HG03196 (cell line): ENCODE measurements around the gene MKS1.
A peak's percentile ranks its signal among the peaks of the same experiment; 100 is the strongest.

Experiments
- ATAC-seq: cut with Tn5 transposase; IDR thresholded peaks from one replicate; pipeline ENCODE4 v1.9.1; 2021; ENCODE audit not compliant: unreplicated experiment

Gene MKS1

DNA sequence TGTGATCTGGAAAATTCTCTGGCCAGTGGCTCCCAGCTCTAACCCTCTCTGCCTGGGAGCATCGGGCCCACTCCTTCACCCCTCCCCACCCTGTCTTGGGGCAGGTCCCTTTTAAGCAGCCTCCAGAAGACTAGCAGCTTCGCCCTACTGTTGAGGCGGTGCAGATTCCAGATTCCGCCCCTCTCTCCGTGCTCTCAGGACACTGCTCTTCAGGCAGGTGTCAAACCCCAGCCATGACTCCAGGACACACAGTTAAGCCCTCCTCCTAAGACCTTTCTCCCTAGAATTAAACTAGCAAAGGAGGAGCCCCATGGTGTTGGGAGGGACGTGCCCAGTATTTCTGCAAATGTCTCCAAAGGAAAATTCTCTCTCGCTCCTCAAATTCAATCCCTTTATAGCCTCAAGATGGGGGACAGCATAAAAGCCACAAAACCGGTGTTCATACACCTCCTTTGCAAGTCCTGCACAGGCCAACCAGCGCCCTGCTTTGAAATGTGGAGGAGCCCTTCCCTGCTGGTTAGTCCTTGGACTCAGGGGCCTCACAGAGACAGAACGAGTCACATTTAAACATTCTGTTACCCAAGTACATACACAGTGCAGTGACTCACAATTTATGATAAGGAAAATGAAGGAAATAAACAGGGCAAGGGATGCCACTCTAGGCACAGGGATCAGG, 26.5 kb upstream of the MKS1 start:
- ATAC-seq, result no peak

DNA sequence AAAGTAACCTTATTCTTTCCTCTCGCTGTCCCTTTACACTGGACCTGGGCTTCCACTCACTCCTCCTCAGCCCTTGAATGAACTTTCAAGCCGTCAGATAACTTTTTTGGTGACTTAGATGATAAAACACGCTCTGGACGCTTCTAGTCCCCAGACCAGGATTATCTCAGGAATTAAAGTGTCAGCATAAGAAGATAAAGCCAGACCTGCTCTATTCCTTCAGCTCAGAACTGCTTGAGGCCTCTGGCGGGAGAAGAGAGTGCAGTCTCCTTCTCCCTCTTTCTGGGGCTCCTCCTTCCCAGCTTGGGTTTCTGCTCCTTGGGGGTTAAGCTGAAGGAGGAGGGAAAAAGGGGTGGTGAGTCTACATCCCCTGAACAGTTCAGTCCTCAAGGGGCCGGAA, 25.9 kb upstream of the MKS1 start:
- ATAC-seq, result no peak

DNA sequence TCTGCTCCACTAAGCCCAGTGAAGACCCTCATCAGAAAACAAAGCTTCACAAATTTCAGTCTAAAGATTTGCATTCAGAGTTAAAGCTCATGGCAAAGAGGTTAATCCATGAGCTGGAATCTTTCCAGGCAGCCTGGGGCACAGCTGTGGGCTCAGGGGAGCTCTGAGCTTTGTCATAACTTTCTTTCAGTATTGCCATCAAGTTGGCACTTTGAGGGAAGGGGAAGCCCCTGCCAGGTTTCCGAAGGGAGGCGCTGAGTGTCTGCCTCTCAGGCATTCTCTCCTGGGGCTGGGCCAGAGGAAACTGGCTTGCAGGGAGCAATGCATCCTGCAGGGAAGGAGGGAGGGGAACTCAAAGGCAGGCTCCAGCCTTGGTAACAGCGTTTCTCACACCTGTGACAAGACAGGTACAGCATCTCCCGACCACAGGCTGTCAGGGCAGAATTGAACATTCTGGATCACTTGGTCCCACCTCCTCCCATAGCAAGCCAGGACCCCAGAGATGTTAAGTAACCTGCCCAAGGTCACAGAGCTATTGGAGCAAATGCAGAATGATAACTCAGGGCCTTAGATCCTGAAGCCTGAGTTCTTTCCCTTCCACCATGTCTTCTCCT, 23.2 kb upstream of the MKS1 start:
- ATAC-seq, result no peak

DNA sequence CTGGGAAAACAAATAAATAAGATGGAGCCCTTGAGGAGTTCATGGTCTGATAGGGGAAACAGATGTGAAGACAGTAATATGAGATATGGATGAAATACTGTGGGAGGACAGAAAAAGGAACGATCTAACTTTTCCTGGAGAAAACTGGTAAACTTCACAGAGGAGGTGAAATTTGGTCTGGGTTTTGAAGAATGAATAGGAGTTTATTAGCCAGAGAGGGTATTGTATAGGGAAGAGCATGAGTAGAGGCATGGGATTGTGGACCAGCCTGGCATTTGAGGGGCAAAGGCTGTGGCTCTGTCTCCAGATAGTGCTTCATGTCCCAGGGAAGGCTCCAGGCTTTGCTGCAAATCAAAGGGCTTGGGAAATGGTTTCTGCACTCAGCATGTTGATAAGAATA, 20.9 kb upstream of the MKS1 start:
- no peak for ATAC-seq

DNA sequence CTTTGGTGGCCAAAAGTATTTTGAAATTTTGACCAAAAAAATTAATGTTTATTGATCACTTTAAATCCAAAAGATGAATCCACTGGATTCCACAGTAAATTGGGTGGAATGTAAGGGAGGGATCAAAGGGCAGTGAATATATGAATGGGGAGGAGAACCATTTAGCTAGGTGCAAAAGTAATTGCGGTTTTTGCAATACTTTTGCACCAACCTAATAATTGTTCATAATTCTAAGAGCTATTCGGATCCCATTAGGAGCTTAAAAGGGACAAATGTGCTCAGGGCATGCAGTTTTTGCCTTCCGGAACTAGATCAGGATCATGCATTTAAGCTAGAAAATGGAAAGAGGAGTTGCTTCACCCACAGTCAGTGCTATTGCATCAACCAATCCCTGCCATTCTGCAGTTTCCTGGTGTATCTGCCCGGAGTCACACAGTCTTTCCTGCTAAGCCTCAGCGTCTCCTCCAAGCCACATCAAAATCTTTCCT, 19.1 kb upstream of the MKS1 start, which contains the start of gene LPO:
Gene LPO, plus strand, starts transcription at position 438 of the 488 bp plus-strand sequence. CDS start 4,396 bp downstream, outside the sequence.
- ATAC-seq, result no peak

DNA sequence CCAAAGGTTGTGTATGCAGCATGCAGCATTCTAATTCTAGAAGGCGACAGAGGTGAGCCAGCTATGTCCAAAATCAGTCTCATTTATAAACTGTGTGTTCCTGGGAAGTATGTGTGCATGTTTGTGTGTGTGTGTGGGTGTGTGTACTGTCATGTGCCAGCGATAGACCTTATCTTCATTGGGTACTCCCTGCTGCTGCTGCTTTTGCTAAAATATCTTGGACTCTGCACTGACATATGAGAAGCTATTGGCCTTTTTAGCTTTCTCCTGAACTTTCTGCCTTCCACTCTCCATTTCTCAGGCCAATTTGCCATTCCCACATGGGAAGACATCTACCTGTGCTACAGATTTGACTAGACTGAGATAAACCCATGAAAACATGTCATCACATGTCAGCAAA, 17.3 kb upstream of the MKS1 start:
- ATAC-seq, result no peak

DNA sequence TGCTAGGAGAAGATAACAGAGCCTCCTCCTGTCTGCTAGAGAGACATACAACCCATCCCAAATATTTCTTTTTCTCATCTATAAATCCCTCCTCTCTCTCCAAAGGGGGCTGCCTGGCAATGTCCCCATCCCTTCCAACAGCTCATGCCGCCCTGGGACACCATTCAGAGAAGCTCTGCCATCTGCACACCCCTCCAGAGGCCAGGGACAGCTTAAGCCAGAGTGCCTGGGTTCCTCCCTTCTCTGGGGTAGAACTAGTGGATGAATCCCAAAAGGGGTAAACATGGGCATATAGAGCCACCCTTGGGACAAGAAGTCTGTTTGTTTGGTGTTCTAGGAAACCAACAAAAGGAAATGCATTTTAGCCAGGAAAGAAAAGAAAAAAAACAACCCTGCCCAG, 16.8 kb upstream of the MKS1 start:
- no peak for ATAC-seq

DNA sequence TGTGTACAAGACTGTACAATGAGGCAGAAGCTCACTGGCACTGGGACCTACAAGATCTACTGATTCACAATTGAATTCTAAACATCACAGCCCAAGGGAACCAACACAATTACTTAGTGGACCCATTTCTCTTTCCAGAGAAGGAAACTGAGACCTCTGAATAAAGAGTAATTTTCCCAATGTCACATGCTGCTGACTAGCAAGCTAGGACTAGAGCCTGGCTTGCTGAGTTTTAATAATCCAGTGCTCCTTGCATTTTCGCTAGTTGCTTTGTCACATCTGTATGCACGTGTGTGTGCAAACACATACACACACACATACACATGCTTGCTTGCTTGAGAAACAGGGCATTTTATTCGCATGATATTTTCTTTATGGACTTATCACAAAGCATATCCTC, 15.5 kb upstream of the MKS1 start:
- no peak for ATAC-seq

DNA sequence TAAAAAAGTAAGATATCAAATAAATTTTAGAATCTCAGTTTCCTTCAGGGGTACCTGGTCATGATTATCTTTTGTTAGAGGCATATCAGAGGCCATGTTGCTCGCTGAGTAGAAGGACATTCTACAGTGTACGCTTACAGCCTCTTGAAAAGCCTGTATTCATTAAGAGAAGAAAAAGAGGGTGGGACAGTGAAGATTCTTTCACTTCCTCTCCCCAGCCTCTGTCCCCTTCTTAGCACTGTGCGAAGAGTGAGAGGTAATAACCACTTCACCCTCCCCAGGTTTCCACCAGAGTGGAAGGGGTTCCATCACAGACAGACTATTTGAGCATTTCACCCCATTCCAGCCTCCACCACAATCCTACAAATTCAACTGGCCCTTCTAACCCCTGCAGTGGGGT, 14.5 kb upstream of the MKS1 start:
- no peak for ATAC-seq

DNA sequence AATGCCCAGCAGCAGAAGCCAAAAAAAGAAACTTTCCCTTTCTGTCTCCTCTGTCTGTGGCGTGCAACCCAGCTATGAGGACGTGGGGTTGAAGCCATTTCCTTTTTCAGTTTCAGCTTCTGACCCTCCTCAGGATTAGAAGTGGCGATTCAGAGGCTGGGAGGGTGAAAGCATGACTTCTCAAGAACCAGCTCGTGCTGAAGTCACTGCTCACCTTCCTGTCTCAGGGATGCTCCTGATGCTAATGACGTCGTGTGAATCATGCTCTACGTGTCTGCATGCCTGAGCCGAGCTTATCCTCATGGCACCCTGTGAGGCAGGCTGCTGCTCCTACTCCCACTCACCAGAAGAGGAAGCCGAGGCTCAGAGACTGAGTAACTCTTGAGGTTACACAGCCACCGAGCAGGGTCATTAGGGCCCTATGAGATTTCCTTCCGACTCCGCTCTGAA, 13.7 kb upstream of the MKS1 start:
- ATAC-seq, result peak; percentile 80

DNA sequence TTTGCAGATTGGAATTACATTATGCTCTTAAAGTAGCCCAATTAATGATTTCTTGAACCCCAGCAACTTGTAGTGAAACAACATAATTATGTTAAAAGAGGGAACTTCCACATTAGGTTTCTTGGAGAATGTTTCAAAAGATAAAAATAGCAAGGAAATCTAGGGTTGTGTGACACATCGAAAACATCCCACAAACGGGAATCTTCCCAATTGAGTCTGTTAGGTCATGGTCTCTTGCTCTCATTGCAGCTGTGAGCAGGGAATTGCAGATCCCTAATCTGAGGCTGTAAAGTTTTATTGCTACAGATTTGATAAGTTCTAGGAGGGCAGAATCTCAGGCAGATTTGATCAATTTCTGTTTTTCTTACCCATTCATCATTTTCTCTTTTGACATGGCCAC, 12.6 kb upstream of the MKS1 start:
- ATAC-seq, result no peak

DNA sequence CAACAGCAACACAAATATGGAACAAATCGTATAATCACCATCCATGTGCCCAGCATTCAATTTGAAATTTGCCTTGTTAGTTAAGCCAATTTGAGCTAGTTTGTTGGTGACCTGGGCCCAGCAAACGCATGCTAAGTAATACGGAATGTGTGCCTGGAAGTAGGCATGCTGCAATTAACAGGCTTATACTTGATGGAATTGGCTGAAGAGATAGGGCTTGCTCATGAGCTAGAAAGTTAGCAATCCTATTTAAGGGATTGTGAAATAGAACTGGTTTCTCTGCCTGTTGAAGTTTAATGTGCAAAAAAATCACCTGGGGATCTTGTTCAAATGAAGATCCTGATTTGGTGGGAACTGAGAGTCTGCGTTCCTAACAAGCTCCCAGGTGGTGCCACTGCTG, 10.8 kb upstream of the MKS1 start:
- ATAC-seq, result no peak

DNA sequence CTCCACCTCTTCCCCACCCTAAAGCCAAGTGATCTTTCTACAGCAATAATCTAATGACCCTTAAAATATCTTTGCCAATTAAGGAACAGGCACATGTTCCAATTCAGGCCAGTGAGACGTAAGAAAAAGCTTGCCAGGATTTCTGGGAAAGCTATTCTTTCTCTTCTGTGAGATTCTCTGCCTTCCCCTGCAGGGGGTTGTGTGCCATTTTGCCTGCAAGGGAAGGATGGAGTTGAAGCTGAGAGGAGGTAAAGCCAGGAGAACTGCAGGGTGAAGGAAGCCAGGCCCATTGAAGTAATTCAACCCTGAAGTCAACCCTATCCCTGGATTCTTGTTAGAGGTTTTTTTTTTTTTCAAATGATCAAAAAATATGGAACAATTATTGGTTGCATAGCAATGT, 10.3 kb upstream of the MKS1 start:
- no peak for ATAC-seq

DNA sequence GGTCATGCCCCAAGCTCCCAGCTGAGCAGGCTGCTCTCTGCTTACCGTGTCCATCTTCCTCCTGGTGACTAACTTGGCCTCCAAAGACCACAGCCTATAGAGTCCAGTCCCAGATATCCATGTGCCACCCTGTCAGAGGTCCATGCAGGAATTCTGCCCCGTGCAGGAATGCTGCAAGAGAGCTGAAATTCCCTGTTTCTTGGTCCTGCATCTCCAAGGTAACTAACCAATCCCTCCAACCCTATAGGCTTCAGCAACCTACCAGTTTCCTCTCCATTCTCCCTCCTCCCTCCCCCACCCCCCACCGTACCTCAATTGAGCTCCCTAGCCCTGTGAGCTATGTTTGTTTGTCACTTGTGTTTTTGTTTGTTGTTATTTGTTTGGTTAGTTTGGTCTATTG, 9.6 kb upstream of the MKS1 start:
- no peak for ATAC-seq

DNA sequence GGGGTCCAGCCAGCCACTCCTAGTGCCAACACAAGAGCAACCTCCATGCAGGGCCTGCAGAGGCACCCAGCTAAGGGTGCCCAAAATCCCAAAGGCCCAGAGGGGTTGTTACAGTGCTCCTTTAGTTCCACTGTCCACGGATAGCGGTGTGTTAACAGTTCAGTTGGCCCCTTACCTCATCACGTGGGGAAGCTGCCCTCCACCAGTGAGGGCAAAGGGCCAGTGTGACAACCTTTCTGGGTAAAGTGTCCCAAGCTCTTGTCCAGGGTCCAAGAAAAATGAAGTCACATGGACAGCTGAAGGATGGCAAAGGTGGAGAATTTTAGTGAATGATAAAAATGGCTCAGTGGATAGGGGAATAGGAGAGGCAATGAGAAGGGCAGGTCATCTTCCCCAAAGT, 8.7 kb upstream of the MKS1 start:
- no peak for ATAC-seq

DNA sequence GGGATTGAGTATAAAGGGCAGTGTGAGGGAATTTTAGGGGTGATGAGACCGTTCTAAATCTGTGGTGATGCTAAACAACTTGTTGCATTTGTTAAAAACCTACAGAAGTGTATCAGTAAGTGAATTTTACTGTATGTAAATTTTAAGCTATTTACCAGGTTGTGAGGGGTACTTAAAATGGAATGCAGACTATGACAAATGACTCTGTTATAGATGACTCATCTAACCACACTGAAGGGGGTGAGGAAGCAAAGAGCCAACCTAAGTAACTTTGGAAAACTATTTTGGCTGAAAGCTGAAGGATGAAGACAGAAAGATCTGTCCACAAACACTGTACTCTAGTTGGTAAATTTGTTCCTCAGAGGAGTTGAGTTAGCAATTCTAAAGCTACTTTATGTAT, 5.3 kb upstream of the MKS1 start:
- ATAC-seq, result no peak

DNA sequence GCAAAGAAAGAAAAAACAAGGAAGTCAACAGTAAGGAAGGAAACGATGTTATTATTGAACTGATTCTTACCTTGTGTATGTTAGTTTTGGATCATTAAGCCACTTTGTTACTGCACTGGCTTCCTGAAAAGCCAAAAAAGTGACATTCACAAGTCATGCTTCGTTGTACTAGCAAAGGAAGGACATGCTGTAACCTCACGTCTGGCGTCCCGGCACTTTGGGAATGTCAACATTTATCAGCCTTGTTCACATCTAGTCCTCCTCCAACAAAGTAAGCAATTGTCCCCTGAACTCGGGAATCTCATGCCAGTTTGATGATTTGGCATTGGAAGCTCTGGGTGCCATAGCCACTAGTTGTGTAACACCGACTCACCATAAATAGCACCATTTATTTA, 731 bp upstream of the MKS1 start:
- no peak for ATAC-seq

DNA sequence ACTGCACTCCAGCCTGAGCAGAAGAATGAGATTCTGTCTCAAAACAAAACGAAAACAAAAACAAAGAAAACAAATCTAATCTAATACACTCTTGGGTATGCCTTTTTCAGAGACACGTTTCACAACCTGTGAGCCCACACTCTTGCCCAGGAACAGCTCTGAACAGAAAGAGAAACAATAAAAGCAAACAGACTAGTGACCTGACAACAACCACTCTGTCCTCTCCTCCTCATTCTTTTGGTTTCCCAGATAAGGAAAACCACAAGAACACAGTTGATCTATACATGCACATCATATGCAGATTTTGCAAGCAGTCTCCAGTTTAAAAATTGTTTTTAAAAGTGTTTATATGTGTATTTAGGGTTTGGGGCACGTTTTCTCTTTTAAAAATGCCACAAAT, 1.3 kb downstream of the MKS1 start:
- ATAC-seq, result no peak

DNA sequence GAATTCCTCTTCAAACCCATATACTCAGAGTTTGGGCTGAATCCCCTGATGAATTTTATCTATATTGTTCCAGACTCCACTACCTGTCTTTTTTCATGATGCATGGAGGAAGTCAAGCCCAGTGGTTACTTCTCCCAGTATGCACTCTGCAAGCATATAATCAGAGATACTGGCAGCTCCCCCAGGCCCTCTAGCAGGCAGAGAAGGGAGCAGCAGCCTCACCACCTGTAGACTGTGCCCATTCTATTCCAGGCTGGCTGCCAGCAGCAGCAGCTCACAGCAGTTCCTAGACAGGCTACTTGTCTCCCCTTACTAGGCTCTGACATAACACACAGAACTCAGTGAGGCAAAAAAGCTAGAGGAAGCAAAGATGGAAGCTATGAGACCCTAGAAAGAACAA, 3.4 kb downstream of the MKS1 start:
- ATAC-seq, result no peak

DNA sequence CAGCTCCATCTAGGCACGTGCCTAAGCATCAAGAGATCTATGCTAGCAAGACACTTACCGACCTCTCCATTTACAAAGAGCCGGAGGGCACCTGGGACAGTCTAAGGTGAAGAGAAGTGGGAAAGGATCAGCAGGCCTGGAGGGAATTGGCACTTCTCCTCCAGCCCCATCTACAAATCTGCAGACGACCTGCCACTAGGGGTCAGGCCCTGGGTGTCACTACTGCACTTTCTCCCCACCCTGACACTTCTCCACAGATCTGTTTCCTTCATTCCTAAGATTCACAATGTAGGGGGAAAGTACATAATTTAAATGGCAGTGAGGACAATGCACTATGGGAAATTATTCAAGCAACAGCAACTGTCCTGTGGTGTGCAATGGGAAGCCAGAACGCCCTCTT, 8.1 kb downstream of the MKS1 start:
- no peak for ATAC-seq

DNA sequence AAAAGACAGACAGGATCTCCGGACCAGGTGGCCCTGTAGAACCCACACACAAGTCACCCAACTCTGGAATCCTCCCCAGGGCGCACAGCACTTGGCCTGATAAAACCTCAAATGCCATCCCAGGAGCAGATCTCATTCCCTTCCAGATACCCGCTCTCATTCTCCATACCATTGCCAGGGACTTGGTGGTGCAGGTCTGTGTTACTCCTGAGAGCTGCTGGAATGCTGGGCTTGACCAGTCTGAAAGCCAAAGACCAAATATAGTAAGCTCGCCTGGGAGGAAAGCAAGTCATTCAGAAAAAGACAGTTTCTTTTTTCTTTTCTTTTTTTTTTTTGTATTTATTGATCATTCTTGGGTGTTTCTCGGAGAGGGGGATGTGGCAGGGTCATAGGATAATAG, 10.7 kb downstream of the MKS1 start:
- no peak for ATAC-seq

DNA sequence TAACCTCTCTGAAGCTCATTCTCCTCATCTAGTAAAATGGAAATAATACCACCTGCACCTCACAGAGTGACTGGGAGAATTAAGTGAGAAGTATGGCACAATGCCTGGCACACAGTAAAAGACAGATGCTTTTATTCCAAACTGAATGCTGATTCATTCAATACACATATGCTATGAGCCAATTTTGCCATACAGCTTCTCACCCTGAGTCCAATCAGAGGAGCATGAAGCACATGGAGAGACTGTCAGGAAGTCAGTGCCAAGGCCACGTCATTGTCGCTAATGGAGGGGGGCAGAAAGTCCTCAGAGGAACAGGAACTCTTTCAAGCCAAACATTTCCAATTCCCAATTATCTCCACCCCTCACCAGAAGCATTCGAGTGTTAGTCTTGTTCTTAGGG, 11.6 kb downstream of the MKS1 start:
- no peak for ATAC-seq

DNA sequence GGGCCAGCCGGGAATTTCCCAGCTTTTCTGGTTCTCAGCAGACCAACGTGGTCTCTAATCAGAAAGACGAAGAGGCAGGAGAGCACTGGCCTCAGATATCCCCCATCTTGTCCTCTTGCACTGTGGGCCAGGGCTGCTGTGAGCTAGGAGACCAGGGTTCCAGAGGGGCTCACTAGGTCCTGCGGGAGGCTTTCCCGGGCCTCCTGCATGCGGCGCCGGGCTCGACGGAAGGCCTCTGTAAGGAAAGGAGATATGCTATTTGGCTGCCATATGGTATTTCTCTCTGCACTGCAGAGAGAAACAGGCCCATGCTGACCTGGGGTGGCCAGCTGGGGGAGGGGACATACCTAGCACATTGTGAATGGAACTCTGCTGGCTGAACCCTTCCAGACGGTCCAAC, 13.1 kb downstream of the MKS1 start:
- ATAC-seq, result no peak
